ENCODE results near the gene FIBIN. TPM values are rescaled to one million over a fixed set of nuclear protein-coding genes. Genes with fewer than 3 reads are reported as not detected.
"Not testable (repeated sequence)": the region's sequence is repeated elsewhere in the genome, so short reads cannot be mapped to it uniquely, and the experiment has no call there.

The FIBIN gene
- total and polyA plus RNA-seq, 4 donors = 3.8 to 12.9 (median 9.4) TPM

DNA sequence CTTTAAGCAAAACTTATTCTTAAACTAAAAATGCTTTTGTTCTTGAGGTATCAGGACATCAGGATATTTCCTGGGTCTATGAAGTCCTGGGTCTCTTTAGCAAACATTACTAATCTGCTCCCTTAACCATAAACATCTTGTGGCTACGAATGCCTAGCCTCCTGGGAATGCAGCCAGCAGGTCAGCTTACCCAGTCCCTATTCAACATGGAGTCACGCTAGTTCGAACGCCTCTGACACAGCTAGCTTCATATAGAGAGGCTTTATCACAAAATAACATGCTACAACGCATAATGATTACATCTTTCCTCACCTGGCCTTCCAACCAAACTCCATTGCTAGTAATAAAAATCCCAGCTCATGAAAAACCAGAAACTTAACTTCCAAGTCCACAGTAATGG lies 17.5 kb upstream of the FIBIN start:
- Histone ChIP-seq H3K4me1 (ENCODE audit: control insufficient read depth in 5 of 5, insufficient read depth in 5 of 5, low read length in 5 of 5) (peaks cover 0 to 22% (median 0%) of the 10 kb centered on the region in 5 donors), H3K27ac (ENCODE audit: low read depth in 1 of 2, low read length in 1 of 2) (no peak overlapping the region), H3K27me3 (ENCODE audit: control insufficient read depth in 3 of 3, insufficient read depth in 3 of 3, low read length in 2 of 3) (no peaks in the 10 kb centered on the region), H3K9me3 (ENCODE audit: control insufficient read depth in 4 of 4, insufficient read depth in 3 of 4, low read length in 3 of 4) (peaks cover 0 to 3% (median 1%) of the 10 kb centered on the region in 4 donors), H3K4me3 (no peak overlapping the region), H3K9ac (ENCODE audit: insufficient read depth in 1 of 2, low read length in 2 of 2) (no peak overlapping the region), H3K36me3 (ENCODE audit: control insufficient read depth in 4 of 4, insufficient read depth in 4 of 4, low read length in 4 of 4) (no peaks in the 10 kb centered on the region)
- no peak for DNase-seq
- 70 to 79% methylated on average over 5 of the region's 5 CpGs for WGBS, 2 donors
- TF ChIP-seq CTCF (IDR thresholded peaks at IDR 0.05; ENCODE audit: control extremely low read depth, extremely low read depth) = no peak
- ATAC-seq (ENCODE audit: insufficient read depth, low FRiP score) = no peak

DNA sequence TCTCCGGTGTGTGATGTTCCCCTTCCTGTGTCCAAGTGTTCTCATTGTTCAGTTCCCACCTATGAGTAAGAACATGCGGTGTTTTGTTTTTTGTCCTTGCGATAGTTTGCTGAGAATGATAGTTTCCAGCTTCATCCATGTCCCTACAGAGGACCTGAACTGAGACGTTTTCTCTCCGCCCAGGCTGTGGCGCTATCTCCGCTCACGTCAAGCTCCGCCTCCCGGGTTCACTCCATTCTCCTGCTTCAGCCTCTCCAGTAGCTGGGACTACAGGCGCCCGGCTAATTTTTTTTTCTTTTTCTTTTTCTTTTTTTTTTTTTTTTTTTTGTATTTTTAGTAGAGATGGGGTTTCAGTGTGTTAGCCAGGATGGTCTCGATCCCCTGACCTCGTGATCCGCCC lies 16.7 kb upstream of the FIBIN start:
- ATAC-seq (ENCODE audit: insufficient read depth, low FRiP score); H3K27me3 ChIP-seq (ENCODE audit: control insufficient read depth in 3 of 3, insufficient read depth in 3 of 3, low read length in 2 of 3); H3K36me3 ChIP-seq (ENCODE audit: control insufficient read depth in 4 of 4, insufficient read depth in 4 of 4, low read length in 4 of 4); H3K9ac ChIP-seq (ENCODE audit: insufficient read depth in 1 of 2, low read length in 2 of 2); DNase-seq; H3K27ac ChIP-seq (ENCODE audit: low read depth in 1 of 2, low read length in 1 of 2); H3K4me3 ChIP-seq; H3K9me3 ChIP-seq (ENCODE audit: control insufficient read depth in 4 of 4, insufficient read depth in 3 of 4, low read length in 3 of 4): not testable (repeated sequence)
- WGBS, 2 donors = 90 to 91% methylated on average over 14 of the region's 15 CpGs
- peaks cover 0 to 22% (median 0%) of the 10 kb centered on the region in 5 donors for H3K4me1 ChIP-seq (ENCODE audit: control insufficient read depth in 5 of 5, insufficient read depth in 5 of 5, low read length in 5 of 5)

GRCh38 chr11:26983645-26984044 lies 10.3 kb upstream of the FIBIN start:
- H3K9ac ChIP-seq (ENCODE audit: insufficient read depth in 1 of 2, low read length in 2 of 2) = no peak overlapping the region
- no peak for DNase-seq
- peaks cover 0 to 3% (median 1%) of the 10 kb centered on the region in 4 donors for H3K9me3 ChIP-seq (ENCODE audit: control insufficient read depth in 4 of 4, insufficient read depth in 3 of 4, low read length in 3 of 4)
- ATAC-seq (ENCODE audit: insufficient read depth, low FRiP score) = no peak
- no peak for TF ChIP-seq CTCF (IDR thresholded peaks at IDR 0.05; ENCODE audit: control extremely low read depth, extremely low read depth)
- no peaks in the 10 kb centered on the region for H3K27me3 ChIP-seq (ENCODE audit: control insufficient read depth in 3 of 3, insufficient read depth in 3 of 3, low read length in 2 of 3)
- H3K4me3 ChIP-seq = no peak overlapping the region
- H3K27ac ChIP-seq (ENCODE audit: low read depth in 1 of 2, low read length in 1 of 2) = no peak overlapping the region
- 71 to 73% methylated on average over 6 of the region's 6 CpGs for WGBS, 2 donors
- peaks cover 0 to 28% (median 15%) of the 10 kb centered on the region in 5 donors for H3K4me1 ChIP-seq (ENCODE audit: control insufficient read depth in 5 of 5, insufficient read depth in 5 of 5, low read length in 5 of 5)
- no peaks in the 10 kb centered on the region for H3K36me3 ChIP-seq (ENCODE audit: control insufficient read depth in 4 of 4, insufficient read depth in 4 of 4, low read length in 4 of 4)

DNA sequence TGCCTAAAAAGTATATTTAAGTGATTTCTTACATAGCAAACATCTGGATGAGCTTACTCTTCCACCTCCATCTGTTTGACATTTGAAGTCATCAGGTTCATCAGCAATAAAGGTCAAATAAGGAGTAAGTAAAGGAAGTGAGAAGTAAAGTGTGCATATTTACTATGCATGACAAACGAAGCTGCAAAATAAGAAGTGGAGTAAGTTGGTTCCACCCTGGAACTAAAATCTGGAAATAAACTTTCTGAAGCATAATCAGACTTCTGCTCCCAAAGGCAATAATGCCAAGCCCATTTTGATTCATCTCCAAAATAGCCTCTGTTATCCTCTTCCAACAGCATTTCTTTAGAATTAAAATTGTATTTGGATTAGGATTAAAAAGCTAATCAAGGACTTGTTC lies 8.4 kb upstream of the FIBIN start:
- no peak for TF ChIP-seq CTCF (IDR thresholded peaks at IDR 0.05; ENCODE audit: control extremely low read depth, extremely low read depth)
- H3K9ac ChIP-seq (ENCODE audit: insufficient read depth in 1 of 2, low read length in 2 of 2) = no peak overlapping the region
- peaks cover 0 to 28% (median 15%) of the 10 kb centered on the region in 5 donors for H3K4me1 ChIP-seq (ENCODE audit: control insufficient read depth in 5 of 5, insufficient read depth in 5 of 5, low read length in 5 of 5)
- no peak overlapping the region for H3K4me3 ChIP-seq
- no peaks in the 10 kb centered on the region for H3K27me3 ChIP-seq (ENCODE audit: control insufficient read depth in 3 of 3, insufficient read depth in 3 of 3, low read length in 2 of 3)
- H3K27ac ChIP-seq (ENCODE audit: low read depth in 1 of 2, low read length in 1 of 2) = no peak overlapping the region
- WGBS, 2 donors = 49 to 64% methylated on average over 1 of the region's 1 CpG
- peaks cover 0 to 3% (median 0%) of the 10 kb centered on the region in 4 donors for H3K9me3 ChIP-seq (ENCODE audit: control insufficient read depth in 4 of 4, insufficient read depth in 3 of 4, low read length in 3 of 4)
- no peaks in the 10 kb centered on the region for H3K36me3 ChIP-seq (ENCODE audit: control insufficient read depth in 4 of 4, insufficient read depth in 4 of 4, low read length in 4 of 4)
- DNase-seq (peak in 2 of 3 donors; percentile 45 to 59), ATAC-seq (ENCODE audit: insufficient read depth, low FRiP score) (no peak)

Data from lung (tissue), 12 donors.